Neural crest cell (in vitro differentiated cells): ENCODE measurements around the gene EMILIN3. TPM values are rescaled to one million over a fixed set of nuclear protein-coding genes. Genes with fewer than 3 reads are reported as not detected.

Experiments used
- DNase-seq: peaks from one replicate; pipeline ENCODE4 v3.0.0; 2021; ENCODE audit warnings: low read depth, mixed read lengths, low spot score
- H3K27ac Mint-ChIP-seq: one replicate; pipeline ENCODE4 v1.8.0; 2021; ENCODE audit warnings: mild to moderate bottlenecking, mixed read lengths; ENCODE audit not compliant: unreplicated experiment
- H3K27me3 Mint-ChIP-seq: 2 replicates; pipeline ENCODE4 v1.8.0; 2021; ENCODE audit warnings: low read depth, mild to moderate bottlenecking, mixed read lengths
- H3K36me3 Mint-ChIP-seq: 2 replicates; pipeline ENCODE4 v1.8.0; 2021; ENCODE audit warnings: low read depth, mild to moderate bottlenecking, mixed read lengths
- H3K4me1 Mint-ChIP-seq: 2 replicates; pipeline ENCODE4 v1.8.0; 2021; ENCODE audit warnings: mixed read lengths
- H3K4me3 Mint-ChIP-seq: one replicate; pipeline ENCODE4 v1.8.0; 2021; ENCODE audit warnings: mild to moderate bottlenecking, mixed read lengths
- H3K9me3 Mint-ChIP-seq: 2 replicates; pipeline ENCODE4 v1.8.0; 2021; ENCODE audit warnings: mixed read lengths
- CTCF ChIP-seq: fragments of 200-600 bp; sonication (generic); conservative IDR thresholded peaks from 2 replicates; pipeline ENCODE4 v1.5.0; 2021; ENCODE audit warnings: antibody characterized with exemption, mild to moderate bottlenecking
- total RNA-seq: library from RNA; stranded (reverse); gene quantifications from 2 replicates; pipeline ENCODE4 v1.2.1, GENCODE V29; 2021

Gene EMILIN3
- total RNA-seq, 1 donor from 2014 or later, result 6.9 TPM

DNA sequence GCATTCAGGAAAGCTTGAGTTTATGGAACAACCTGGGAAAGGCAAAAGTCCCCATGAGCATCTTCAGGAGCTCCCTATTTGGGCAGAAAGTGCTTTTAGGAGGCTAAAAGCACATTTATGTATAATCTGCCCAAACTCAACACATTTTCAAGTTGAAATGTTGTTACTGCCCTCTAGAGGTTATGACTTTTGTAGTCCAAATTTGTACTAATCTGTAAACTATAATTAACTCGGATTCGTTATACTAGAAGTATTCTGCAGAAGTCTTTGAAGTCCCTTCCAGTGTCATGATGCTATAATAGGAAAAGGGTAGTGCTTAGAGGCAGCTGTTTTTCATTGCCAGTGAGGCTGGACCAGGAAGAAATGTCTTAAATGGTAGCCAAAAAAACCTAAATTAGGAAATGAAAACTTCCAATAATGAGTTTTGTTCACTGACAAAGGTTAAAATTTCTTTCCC, 44.8 kb upstream of the EMILIN3 start:
- no peak overlapping the region for H3K27ac Mint-ChIP-seq
- no peak overlapping the region for H3K4me3 Mint-ChIP-seq
- TF ChIP-seq CTCF, result peak; percentile 53
- DNase-seq, result no peak
- no peaks in the 10 kb centered on the region for H3K9me3 Mint-ChIP-seq
- H3K27me3 Mint-ChIP-seq, result no peaks in the 10 kb centered on the region
- peaks cover 19% of the 10 kb centered on the region for H3K36me3 Mint-ChIP-seq
- H3K4me1 Mint-ChIP-seq, result peaks cover 28% of the 10 kb centered on the region

DNA sequence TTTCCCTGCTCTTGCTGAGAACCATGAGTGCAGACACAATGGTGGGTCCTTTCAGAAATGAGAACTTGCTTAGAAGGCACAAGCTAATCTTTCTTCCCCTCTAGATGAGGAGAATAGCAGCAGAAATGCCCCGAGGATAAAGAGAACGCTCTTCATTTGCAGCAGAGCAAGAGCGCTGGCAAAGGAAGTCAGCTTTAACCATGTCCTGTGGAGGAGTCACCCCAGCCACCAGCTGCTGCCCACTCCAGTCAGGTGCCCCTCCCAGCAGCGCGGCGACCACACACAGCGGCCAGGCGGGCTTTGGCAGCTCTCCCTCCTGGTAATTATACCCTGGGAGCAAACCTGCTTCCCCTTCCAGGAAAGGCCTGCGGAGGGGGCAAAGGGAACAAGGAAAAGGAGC, 42.4 kb upstream of the EMILIN3 start:
- H3K36me3 Mint-ChIP-seq, result peaks cover 14% of the 10 kb centered on the region
- H3K27ac Mint-ChIP-seq, result no peak overlapping the region

DNA sequence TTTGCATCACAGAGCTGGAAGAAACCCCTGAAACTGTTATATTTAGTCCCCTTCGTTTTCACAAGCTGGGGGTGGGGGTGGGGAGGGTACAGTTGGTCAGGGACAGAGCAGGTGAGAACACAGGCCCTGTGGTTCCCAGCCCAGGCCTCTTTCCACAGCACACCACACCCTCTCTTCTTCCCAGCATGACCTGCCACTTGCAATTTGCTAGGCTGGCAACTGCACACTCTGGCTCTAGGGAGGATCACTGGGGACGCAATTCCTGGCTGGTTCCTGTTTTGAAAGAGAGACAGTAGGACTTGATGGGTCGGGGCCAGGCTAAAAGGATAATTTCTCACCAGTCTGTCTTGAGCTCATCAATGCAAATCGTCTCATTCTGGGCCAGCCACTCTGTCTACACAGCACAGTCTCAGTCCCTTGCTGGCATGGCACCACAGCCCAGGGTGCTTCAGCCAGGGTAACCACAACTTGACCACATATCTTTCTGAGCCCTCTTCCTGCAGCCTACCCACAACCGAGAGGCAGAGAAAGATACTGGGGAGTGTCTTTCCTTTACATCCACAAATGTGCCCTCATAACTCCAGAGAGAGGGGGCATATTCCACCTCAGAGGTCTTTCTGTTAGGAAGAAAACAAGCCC, 41.7 kb upstream of the EMILIN3 start:
- Mint-ChIP-seq H3K9me3 (no peaks in the 10 kb centered on the region), H3K4me3 (no peak overlapping the region), H3K27ac (no peak overlapping the region), H3K27me3 (no peaks in the 10 kb centered on the region), H3K4me1 (peaks cover 31% of the 10 kb centered on the region), H3K36me3 (peaks cover 13% of the 10 kb centered on the region)
- no peak for TF ChIP-seq CTCF
- no peak for DNase-seq

More for the DNA sequence above, 42.4 kb upstream of the EMILIN3 start:
- DNase-seq, result no peak
- no peaks in the 10 kb centered on the region for H3K9me3 Mint-ChIP-seq
- no peak overlapping the region for H3K4me3 Mint-ChIP-seq
- no peak for TF ChIP-seq CTCF
- H3K4me1 Mint-ChIP-seq, result peaks cover 31% of the 10 kb centered on the region
- H3K27me3 Mint-ChIP-seq, result no peaks in the 10 kb centered on the region

DNA sequence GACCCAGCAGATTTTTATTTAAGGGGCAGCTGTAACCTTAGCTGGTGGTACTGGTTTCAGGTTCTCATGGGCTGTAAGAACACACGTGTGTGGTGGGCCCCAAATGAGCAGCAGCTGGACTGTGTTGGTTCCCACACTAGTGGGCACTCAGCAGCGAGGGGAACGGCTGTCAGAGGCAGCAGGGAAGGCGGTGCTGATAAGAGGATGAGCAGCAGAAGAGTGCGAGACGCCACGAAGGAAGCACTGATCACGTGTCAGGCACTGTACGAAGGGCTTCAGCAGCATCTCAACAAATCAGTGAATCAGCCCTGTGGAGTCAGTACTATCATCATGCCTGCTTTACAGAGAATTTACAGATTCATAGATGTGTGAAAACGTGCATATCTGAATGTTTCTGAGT, 41.0 kb upstream of the EMILIN3 start:
- Mint-ChIP-seq H3K4me3 (no peak overlapping the region), H3K27me3 (no peaks in the 10 kb centered on the region), H3K9me3 (no peaks in the 10 kb centered on the region), H3K4me1 (peaks cover 31% of the 10 kb centered on the region), H3K27ac (no peak overlapping the region), H3K36me3 (peaks cover 13% of the 10 kb centered on the region)
- TF ChIP-seq CTCF, result no peak
- no peak for DNase-seq

GRCh38 chr20:41406896-41407444, 40.4 kb upstream of the EMILIN3 start:
- Mint-ChIP-seq H3K4me3 (no peak overlapping the region), H3K36me3 (peaks cover 16% of the 10 kb centered on the region)

More at GRCh38 chr20:41406896-41407444, 40.4 kb upstream of the EMILIN3 start:
- no peak for TF ChIP-seq CTCF
- no peak for DNase-seq
- peak overlapping the region; percentile 54 for H3K27ac Mint-ChIP-seq
- peaks cover 31% of the 10 kb centered on the region for H3K4me1 Mint-ChIP-seq
- H3K27me3 Mint-ChIP-seq, result no peaks in the 10 kb centered on the region
- no peaks in the 10 kb centered on the region for H3K9me3 Mint-ChIP-seq
